MM.1S (cell line): Measurements from ENCODE around the gene YOD1.

ENCODE experiments used
- EZH2 ChIP-seq: fragments of 300-600 bp; sonication (generic); optimal IDR thresholded peaks from 2 replicates; pipeline ENCODE3; 2017; ENCODE audit warnings: low read depth, mild to moderate bottlenecking, antibody characterized with exemption, low read length, mixed read lengths
- EZH2phosphoT487 ChIP-seq: fragments of 300-600 bp; sonication (generic); IDR thresholded peaks from 2 replicates; pipeline ENCODE4 v1.6.1; 2018; ENCODE audit warnings: antibody characterized with exemption, low read length
- TF ChIP-seq, protein P1 (sequence below): fragments of 300-600 bp; sonication (generic); IDR thresholded peaks from 2 replicates; pipeline ENCODE4 v1.5.1; 2016; ENCODE audit warnings: antibody characterized with exemption, low read length, mixed read lengths

DNA sequence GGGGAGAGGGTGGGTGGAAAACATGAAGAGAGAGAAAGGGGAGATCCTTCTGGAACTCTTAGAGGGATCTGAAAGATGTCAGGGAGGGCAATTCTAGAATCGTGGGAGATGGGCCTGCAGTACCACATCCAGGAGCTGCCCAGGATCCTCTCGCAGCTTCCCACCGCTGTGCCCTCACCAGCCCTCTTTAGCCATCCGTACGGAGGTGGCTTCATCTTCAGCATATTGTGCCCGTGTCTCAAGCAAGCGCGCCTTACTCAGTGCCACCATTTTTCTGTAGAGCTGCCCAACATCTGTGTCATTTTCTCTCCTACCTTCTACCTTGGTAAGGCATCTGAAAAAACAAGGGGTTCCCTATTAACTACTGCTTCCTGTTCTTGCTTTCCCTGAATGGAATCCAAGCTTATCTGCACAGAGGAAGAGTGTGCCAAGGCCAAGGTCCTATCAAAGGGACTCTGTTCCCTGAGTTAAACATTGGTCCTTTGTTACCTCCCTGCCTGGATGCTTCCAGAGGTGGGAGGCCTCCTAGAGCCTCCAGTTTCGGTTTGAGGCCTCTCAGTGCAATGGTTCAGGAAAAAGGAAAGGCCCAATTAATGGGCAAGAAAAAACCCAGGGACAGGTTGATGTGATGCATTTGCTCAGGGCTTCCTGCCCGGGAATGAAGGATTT, 41.7 kb downstream of the YOD1 start:
- TF ChIP-seq EZH2 (no peak), EZH2phosphoT487 (no peak)
- TF ChIP-seq, protein P1, sequence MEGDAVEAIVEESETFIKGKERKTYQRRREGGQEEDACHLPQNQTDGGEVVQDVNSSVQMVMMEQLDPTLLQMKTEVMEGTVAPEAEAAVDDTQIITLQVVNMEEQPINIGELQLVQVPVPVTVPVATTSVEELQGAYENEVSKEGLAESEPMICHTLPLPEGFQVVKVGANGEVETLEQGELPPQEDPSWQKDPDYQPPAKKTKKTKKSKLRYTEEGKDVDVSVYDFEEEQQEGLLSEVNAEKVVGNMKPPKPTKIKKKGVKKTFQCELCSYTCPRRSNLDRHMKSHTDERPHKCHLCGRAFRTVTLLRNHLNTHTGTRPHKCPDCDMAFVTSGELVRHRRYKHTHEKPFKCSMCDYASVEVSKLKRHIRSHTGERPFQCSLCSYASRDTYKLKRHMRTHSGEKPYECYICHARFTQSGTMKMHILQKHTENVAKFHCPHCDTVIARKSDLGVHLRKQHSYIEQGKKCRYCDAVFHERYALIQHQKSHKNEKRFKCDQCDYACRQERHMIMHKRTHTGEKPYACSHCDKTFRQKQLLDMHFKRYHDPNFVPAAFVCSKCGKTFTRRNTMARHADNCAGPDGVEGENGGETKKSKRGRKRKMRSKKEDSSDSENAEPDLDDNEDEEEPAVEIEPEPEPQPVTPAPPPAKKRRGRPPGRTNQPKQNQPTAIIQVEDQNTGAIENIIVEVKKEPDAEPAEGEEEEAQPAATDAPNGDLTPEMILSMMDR = no peak
